ENCODE results near the gene TRAP1. TPM values are rescaled to one million over a fixed set of nuclear protein-coding genes. Genes with fewer than 3 reads are reported as not detected.

TRAP1 gene
- total RNA-seq, 1 experiment from 2014 or later: 137 TPM

DNA sequence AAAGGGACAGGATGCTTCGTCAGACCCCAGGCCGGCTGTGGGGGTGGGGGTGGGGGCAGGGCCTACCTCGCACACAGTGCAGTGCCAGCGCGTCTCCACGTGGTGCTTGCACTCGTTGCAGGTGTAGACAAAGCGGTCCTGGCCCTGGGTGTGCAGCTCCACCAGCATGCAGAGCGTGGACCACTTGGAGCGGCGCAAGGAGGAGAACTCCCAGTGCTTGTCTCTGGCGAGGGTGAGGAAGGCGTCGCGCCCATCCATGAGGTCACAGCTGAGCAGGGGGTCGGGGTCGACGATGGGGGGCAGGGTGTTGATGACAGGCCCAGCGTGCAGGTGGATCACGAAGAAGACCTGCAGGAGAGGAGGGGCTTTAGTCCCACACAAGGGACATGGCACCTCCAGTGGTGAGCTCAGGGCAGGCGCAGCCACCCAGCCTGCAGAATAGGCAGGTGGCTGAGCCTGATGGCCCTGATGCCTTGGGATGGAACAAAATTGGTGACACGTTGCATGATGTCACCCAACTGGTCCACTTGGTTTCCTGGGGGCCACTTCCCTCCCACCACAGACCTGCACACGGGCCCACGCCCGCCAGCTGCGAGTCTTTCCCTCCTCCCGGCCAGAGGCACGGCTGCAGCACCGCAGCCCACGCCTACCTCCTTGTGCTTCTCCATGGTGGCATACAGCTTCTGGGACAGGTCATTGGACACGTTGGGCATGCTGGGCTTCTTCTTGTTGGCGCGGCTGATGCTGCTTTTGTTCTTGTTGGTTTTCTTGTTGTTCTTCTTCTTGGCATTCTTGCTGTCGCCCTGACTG, 14.0 kb upstream of the TRAP1 start:
- in situ Hi-C loops (cut with HindIII; ENCODE audit: low pct_unique_long_range_greater_than_20kb, low sequenced_read_pairs): no loop called here

GRCh38 chr16:3730161-3731125, 13.1 kb upstream of the TRAP1 start:
- ChIA-PET POLR2A (no interaction called here), CTCF (no interaction called here)
- intact Hi-C loops (cut with micrococcal nuclease; ENCODE audit: unreplicated experiment): no loop called here
- Histone ChIP-seq H3K27ac (ENCODE audit: low read length) (no peak overlapping the region), H3K36me3 (ENCODE audit: control insufficient read depth, insufficient read depth, low read length) (peaks cover 2% of the 10 kb centered on the region), H3K4me3 (ENCODE audit: low read depth in 2 of 2, low read length in 2 of 2) (no peak overlapping the region), H3K9me3 (ENCODE audit: control insufficient read depth, insufficient read depth, low read depth, low read length) (no peaks in the 10 kb centered on the region), H3K4me1 (ENCODE audit: control insufficient read depth, insufficient read depth, low read length) (no peaks in the 10 kb centered on the region), H3K27me3 (ENCODE audit: control insufficient read depth, insufficient read depth, low read length) (no peaks in the 10 kb centered on the region)
- DNase-seq (ENCODE audit: low read depth, low spot score): no peak
- no TSS peak for BruUV-seq (replicated peaks)
- TF ChIP-seq TCF7L2 (IDR thresholded peaks at IDR 0.05; ENCODE audit: low read depth, low read length): no peak
- in situ Hi-C loops (cut with HindIII; ENCODE audit: low pct_unique_long_range_greater_than_20kb, low sequenced_read_pairs): no loop called here
- ATAC-seq: no peak

More for the DNA sequence above, 14.0 kb upstream of the TRAP1 start:
- Histone ChIP-seq H3K27ac (ENCODE audit: low read length) (no peak overlapping the region), H3K36me3 (ENCODE audit: control insufficient read depth, insufficient read depth, low read length) (peaks cover 4% of the 10 kb centered on the region), H3K27me3 (ENCODE audit: control insufficient read depth, insufficient read depth, low read length) (no peaks in the 10 kb centered on the region), H3K9me3 (ENCODE audit: control insufficient read depth, insufficient read depth, low read depth, low read length) (no peaks in the 10 kb centered on the region), H3K4me1 (ENCODE audit: control insufficient read depth, insufficient read depth, low read length) (no peaks in the 10 kb centered on the region), H3K4me3 (ENCODE audit: low read depth in 2 of 2, low read length in 2 of 2) (no peak overlapping the region)
- DNase-seq (ENCODE audit: low read depth, low spot score) (no peak), ATAC-seq (no peak)
- ChIA-PET CTCF (no interaction called here), POLR2A (interaction anchor here (0.6 kb wide), 1 partner anchor 30 kb away, joined by 8 read pairs; no protein-coding TSS in a partner anchor)
- TF ChIP-seq SIN3A (IDR thresholded peaks at IDR 0.05; ENCODE audit: borderline replicate concordance, insufficient read depth, low read depth, low read length) (no peak), CTCF (IDR thresholded peaks at IDR 0.05) (no peak), TCF7L2 (IDR thresholded peaks at IDR 0.05; ENCODE audit: low read depth, low read length) (no peak), POLR2AphosphoS5 (IDR thresholded peaks at IDR 0.05; ENCODE audit: low read depth, low read length) (no peak)
- TF ChIP-seq, protein P1, sequence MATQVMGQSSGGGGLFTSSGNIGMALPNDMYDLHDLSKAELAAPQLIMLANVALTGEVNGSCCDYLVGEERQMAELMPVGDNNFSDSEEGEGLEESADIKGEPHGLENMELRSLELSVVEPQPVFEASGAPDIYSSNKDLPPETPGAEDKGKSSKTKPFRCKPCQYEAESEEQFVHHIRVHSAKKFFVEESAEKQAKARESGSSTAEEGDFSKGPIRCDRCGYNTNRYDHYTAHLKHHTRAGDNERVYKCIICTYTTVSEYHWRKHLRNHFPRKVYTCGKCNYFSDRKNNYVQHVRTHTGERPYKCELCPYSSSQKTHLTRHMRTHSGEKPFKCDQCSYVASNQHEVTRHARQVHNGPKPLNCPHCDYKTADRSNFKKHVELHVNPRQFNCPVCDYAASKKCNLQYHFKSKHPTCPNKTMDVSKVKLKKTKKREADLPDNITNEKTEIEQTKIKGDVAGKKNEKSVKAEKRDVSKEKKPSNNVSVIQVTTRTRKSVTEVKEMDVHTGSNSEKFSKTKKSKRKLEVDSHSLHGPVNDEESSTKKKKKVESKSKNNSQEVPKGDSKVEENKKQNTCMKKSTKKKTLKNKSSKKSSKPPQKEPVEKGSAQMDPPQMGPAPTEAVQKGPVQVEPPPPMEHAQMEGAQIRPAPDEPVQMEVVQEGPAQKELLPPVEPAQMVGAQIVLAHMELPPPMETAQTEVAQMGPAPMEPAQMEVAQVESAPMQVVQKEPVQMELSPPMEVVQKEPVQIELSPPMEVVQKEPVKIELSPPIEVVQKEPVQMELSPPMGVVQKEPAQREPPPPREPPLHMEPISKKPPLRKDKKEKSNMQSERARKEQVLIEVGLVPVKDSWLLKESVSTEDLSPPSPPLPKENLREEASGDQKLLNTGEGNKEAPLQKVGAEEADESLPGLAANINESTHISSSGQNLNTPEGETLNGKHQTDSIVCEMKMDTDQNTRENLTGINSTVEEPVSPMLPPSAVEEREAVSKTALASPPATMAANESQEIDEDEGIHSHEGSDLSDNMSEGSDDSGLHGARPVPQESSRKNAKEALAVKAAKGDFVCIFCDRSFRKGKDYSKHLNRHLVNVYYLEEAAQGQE (IDR thresholded peaks at IDR 0.05; ENCODE audit: insufficient read depth in 1 of 2, low read depth in 2 of 2, low read length in 1 of 2): no peak
- intact Hi-C loops (cut with micrococcal nuclease; ENCODE audit: unreplicated experiment): no loop called here
- no TSS peak for BruUV-seq (replicated peaks)

Measured in Panc1 (cell line).